GM12878 (cell line): ENCODE results near the gene GSTCD. TPM values are rescaled to one million over a fixed set of nuclear protein-coding genes. Genes with fewer than 3 reads are reported as not detected.
A peak's percentile ranks its signal among the peaks of the same experiment; 100 is the strongest.

Source experiments
- ATAC-seq: fragments of 200-7000 bp; cut with Tn5 transposase; 3 replicates; pipeline ENCODE4 v1.9.1; 2020; ENCODE audit warnings: mild to moderate bottlenecking, moderate library complexity
- BruUV-seq: library from RNA; stranded (reverse); fragments of 400-500 nt; replicated peaks from 2 replicates; lab custom pipeline; 2021; lab: Mats Ljungman, UMichigan
- CTCF ChIA-PET: fragments of 300-600 bp; sonication (Branson Sonifier 250); formaldehyde crosslinking; extraction: SDS; loops from one replicate; lab custom pipeline; 2021; ENCODE audit warnings: inconsistent platforms; lab: Yijun Ruan, JAX
- POLR2A ChIA-PET: fragments of 350-600 bp; formaldehyde crosslinking; extraction: SDS; loops from one replicate; lab custom pipeline; 2021; ENCODE audit warnings: inconsistent platforms; lab: Charles Lee
- RAD21 ChIA-PET: fragments of 300-600 bp; sonication (Branson Sonifier 250); formaldehyde crosslinking; loops from one replicate; lab custom pipeline; 2023; ENCODE audit warnings: antibody characterized with exemption; ENCODE audit not compliant: unreplicated experiment; lab: Charles Lee
- SMC1A ChIA-PET: fragments of 300-600 bp; sonication (Branson Sonifier 250); formaldehyde crosslinking; loops from one replicate; lab custom pipeline; 2023; ENCODE audit not compliant: unreplicated experiment, uncharacterized antibody; lab: Charles Lee
- DNase-seq: peaks from one replicate; pipeline ENCODE4 v3.0.0-alpha.2; 2011; ENCODE audit warnings: low read depth, low spot score
- FAIRE-seq: peaks from 3 replicates; lab custom pipeline; 2011; peaks lifted over from hg19 to GRCh38; lab: Jason Lieb, UNC
- H2AFZ ChIP-seq: 2 replicates; pipeline ENCODE4 v1.6.0; 2011; ENCODE audit warnings: low read depth, low read length, control low read depth; ENCODE audit not compliant: control insufficient read depth
- H3K27ac ChIP-seq: 2 replicates; pipeline ENCODE4 v1.5.1; 2011; ENCODE audit warnings: control low read depth; ENCODE audit not compliant: control insufficient read depth, insufficient read depth
- H3K27me3 ChIP-seq, 2 experiments: replicated peaks in 1 of 2; 2 replicates each; pipeline versions ENCODE4 v1.6.0 to v1.6.1; 2011; ENCODE audit warnings: low read length in 1 of 2; ENCODE audit not compliant: control insufficient read depth in 2 of 2, insufficient read depth in 2 of 2
- H3K36me3 ChIP-seq, 2 experiments: 2 replicates each; pipeline ENCODE4 v1.5.1; 2011; ENCODE audit warnings: low read length in 1 of 2; ENCODE audit not compliant: control insufficient read depth in 2 of 2, insufficient read depth in 2 of 2
- H3K4me1 ChIP-seq: 2 replicates; pipeline ENCODE4 v1.6.1; 2011; ENCODE audit warnings: mild to moderate bottlenecking, low read length, moderate library complexity, mixed read lengths; ENCODE audit not compliant: control insufficient read depth, insufficient read depth
- H3K4me2 ChIP-seq: 2 replicates; pipeline ENCODE4 v1.6.0; 2011; ENCODE audit warnings: control low read depth; ENCODE audit not compliant: control insufficient read depth, insufficient read depth
- H3K4me3 ChIP-seq: fragments of 200-600 bp; sonication (generic); 2 replicates; pipeline ENCODE4 v1.5.1; 2016
- H3K79me2 ChIP-seq: 2 replicates; pipeline ENCODE4 v1.6.0; 2011; ENCODE audit warnings: low read length; ENCODE audit not compliant: control insufficient read depth, insufficient read depth
- H3K9ac ChIP-seq: 2 replicates; pipeline ENCODE4 v1.8.0; 2011; ENCODE audit warnings: low read length, control low read depth, mixed read lengths; ENCODE audit not compliant: control insufficient read depth, insufficient read depth
- H3K9me3 ChIP-seq: replicated peaks from 3 replicates; pipeline ENCODE4 v1.5.1; 2011; ENCODE audit warnings: mild to moderate bottlenecking, low read length; ENCODE audit not compliant: control insufficient read depth, insufficient read depth
- H4K20me1 ChIP-seq: 2 replicates; pipeline ENCODE4 v1.6.0; 2011; ENCODE audit not compliant: control insufficient read depth, insufficient read depth
- E4F1 ChIP-seq: fragments of 450-650 bp; IDR thresholded peaks from 2 replicates; pipeline ENCODE4 v1.6.1; 2018; ENCODE audit warnings: borderline replicate concordance, mild to moderate bottlenecking; ENCODE audit not compliant: partially characterized antibody
- ELK1 ChIP-seq: IDR thresholded peaks from 2 replicates; pipeline ENCODE4 v1.6.1; 2012; ENCODE audit warnings: low read depth, low read length, improper control_type of control experiment
- LARP7 ChIP-seq: fragments of 450-650 bp; IDR thresholded peaks from 2 replicates; pipeline ENCODE4 v1.6.1; 2017; ENCODE audit warnings: mild to moderate bottlenecking
- MEF2B ChIP-seq: fragments of 450-650 bp; IDR thresholded peaks from 2 replicates; pipeline ENCODE4 v1.6.1; 2018; ENCODE audit warnings: mild to moderate bottlenecking, moderate library complexity; ENCODE audit not compliant: partially characterized antibody, poor library complexity, severe bottlenecking
- RAD51 ChIP-seq: fragments of 450-650 bp; IDR thresholded peaks from 2 replicates; pipeline ENCODE4 v1.6.1; 2016; ENCODE audit warnings: moderate library complexity, mild to moderate bottlenecking, inconsistent platforms
- in situ Hi-C: fragments of 300-500 bp; cut with MboI; formaldehyde crosslinking; loops from 9 replicates; pipeline ENCODE4 v1.14.3; 2018; ENCODE audit warnings: mixed read lengths
- intact Hi-C: fragments of 100-400 bp; cut with micrococcal nuclease; formaldehyde crosslinking; loops from one replicate; pipeline ENCODE4 v1.14.2; 2022; ENCODE audit not compliant: unreplicated experiment
- polyA plus RNA-seq, 11 experiments: library from polyadenylated mRNA; depleted of rRNA in 4 of 11; unstranded in 6 of 11; stranded (reverse) in 5 of 11; fragments of >200 nt; fragmentation: Nextera tagmentation in 4 of 11; fragmentation: Illumina TruSeq in 1 of 11; extraction: Ambion mirVana in 4 of 11; extraction: Trizol in 1 of 11; gene quantifications; 1 replicate in 1 of 11; 2 replicates in 10 of 11; pipeline versions ENCODE4 v1.2.1 to v1.2.3, GENCODE V29; 2011 to 2016; ENCODE audit warnings: inconsistent platforms in 2 of 11, missing spikeins in 2 of 11, low read depth in 1 of 11
- total RNA-seq, 4 experiments: library from RNA; depleted of rRNA in 3 of 4; stranded (reverse); fragments of >200 nt in 3 of 4; fragmentation: Illumina TruSeq in 1 of 4; extraction: Trizol in 1 of 4; gene quantifications; 2 replicates each; pipeline versions ENCODE4 v1.2.1 to v1.2.3, GENCODE V29; 2013 to 2021

The GSTCD gene
- total and polyA plus RNA-seq, 10 of the 15 experiments (the other 5 are each of a cell fraction or from before 2014, with no cell fraction given) = 4.3 to 28.4 (median 14.1) TPM

GRCh38 chr4:105755375-105755774 is 46.8 kb downstream of the GSTCD start:
- TF ChIP-seq E4F1 (no peak), ELK1 (no peak), LARP7 (no peak), RAD51 (peak; percentile 81), MEF2B (no peak)
- TF ChIP-seq, all 136 proteins: peak for 1
- RAD21 ChIA-PET = no interaction called here
- no peaks in the 10 kb centered on the region for H3K79me2 ChIP-seq
- H3K36me3 ChIP-seq = no peaks in the 10 kb centered on the region
- POLR2A ChIA-PET = no interaction called here
- no peaks in the 10 kb centered on the region for H3K4me1 ChIP-seq
- no peaks in the 10 kb centered on the region for H3K27me3 ChIP-seq
- H3K4me3 ChIP-seq = no peak overlapping the region
- CTCF ChIA-PET = interaction anchor here (0.5 to 0.7 kb wide), 3 partner anchors 44 to 450 kb away, joined by 3 read pairs; no protein-coding TSS in a partner anchor
- DNase-seq (no peak), ATAC-seq (peak; percentile 12; the same call in 1 of the 3 replicates), FAIRE-seq (no peak)
- intact Hi-C loops (no loop called here), in situ Hi-C loops (no loop called here)
- SMC1A ChIA-PET = interaction anchor here (0.7 to 2.1 kb wide), 2 partner anchors 14 to 80 kb away, joined by 3 to 5 read pairs; no protein-coding TSS in a partner anchor
- H3K9me3 ChIP-seq = no peaks in the 10 kb centered on the region
- no peak overlapping the region for H3K27ac ChIP-seq
- no TSS peak for BruUV-seq
- no peak overlapping the region for H3K4me2 ChIP-seq
- H4K20me1 ChIP-seq = no peaks in the 10 kb centered on the region
- no peak overlapping the region for H2AFZ ChIP-seq
- no peak overlapping the region for H3K9ac ChIP-seq
